Measurements from ENCODE around the gene SEMA3D.

Gene SEMA3D

GRCh38 chr7:85074016-85074415 lies 112.8 kb downstream of the SEMA3D start:
- H3K4me3 ChIP-seq (ENCODE audit: control insufficient read depth, low read depth, low read length): no peak overlapping the region
- TF ChIP-seq CTCF (conservative IDR thresholded peaks at IDR 0.05; ENCODE audit: control insufficient read depth, insufficient read depth, low read depth, low read length): no peak
- no peak for DNase-seq (ENCODE audit: low read depth)

GRCh38 chr7:85070967-85071628 lies 115.8 kb downstream of the SEMA3D start:
- TF ChIP-seq CTCF (conservative IDR thresholded peaks at IDR 0.05; ENCODE audit: control insufficient read depth, insufficient read depth, low read depth, low read length): no peak
- no peak overlapping the region for H3K4me3 ChIP-seq (ENCODE audit: control insufficient read depth, low read depth, low read length)
- DNase-seq (ENCODE audit: low read depth): peak; percentile 52

GRCh38 chr7:85068799-85069198 lies 118.1 kb downstream of the SEMA3D start:
- TF ChIP-seq CTCF (conservative IDR thresholded peaks at IDR 0.05; ENCODE audit: control insufficient read depth, insufficient read depth, low read depth, low read length): no peak
- H3K4me3 ChIP-seq (ENCODE audit: control insufficient read depth, low read depth, low read length): no peak overlapping the region
- peak; percentile 90 for DNase-seq (ENCODE audit: low read depth)

GRCh38 chr7:85067371-85067770 lies 119.5 kb downstream of the SEMA3D start:
- DNase-seq (ENCODE audit: low read depth): no peak
- no peak for TF ChIP-seq CTCF (conservative IDR thresholded peaks at IDR 0.05; ENCODE audit: control insufficient read depth, insufficient read depth, low read depth, low read length)

GRCh38 chr7:85065888-85066485 lies 120.9 kb downstream of the SEMA3D start:
- no peak for TF ChIP-seq CTCF (conservative IDR thresholded peaks at IDR 0.05; ENCODE audit: control insufficient read depth, insufficient read depth, low read depth, low read length)
- H3K4me3 ChIP-seq (ENCODE audit: control insufficient read depth, low read depth, low read length): no peak overlapping the region
- no peak for DNase-seq (ENCODE audit: low read depth)

More at GRCh38 chr7:85067371-85067770, 119.5 kb downstream of the SEMA3D start:
- H3K4me3 ChIP-seq (ENCODE audit: control insufficient read depth, low read depth, low read length): no peak overlapping the region

- no peak overlapping the region for H3K4me3 ChIP-seq (ENCODE audit: control insufficient read depth, low read depth, low read length)
- TF ChIP-seq CTCF (conservative IDR thresholded peaks at IDR 0.05; ENCODE audit: control insufficient read depth, insufficient read depth, low read depth, low read length): no peak
- DNase-seq (ENCODE audit: low read depth): peak; percentile 80
These were observed 121.5 kb downstream of the SEMA3D start for GRCh38 chr7:85065306-85065705.

All from fibroblast of mammary gland (primary cell).